ENCODE data around the gene LPIN1.

Gene LPIN1

GRCh38 chr2:11781602-11782001 lies 35.2 kb downstream of the LPIN1 start:
- Mint-ChIP-seq H3K4me1 (ENCODE audit: low read depth) (peaks cover 17% of the 10 kb centered on the region), H3K27me3 (no peaks in the 10 kb centered on the region), H3K36me3 (ENCODE audit: low read depth) (peaks cover 88% of the 10 kb centered on the region), H3K9me3 (no peaks in the 10 kb centered on the region), H3K27ac (no peak overlapping the region), H3K4me3 (no peak overlapping the region)
- intact Hi-C loops (cut with micrococcal nuclease): no loop called here

- H3K27ac Mint-ChIP-seq: no peak overlapping the region
- intact Hi-C loops (cut with micrococcal nuclease): no loop called here
- peaks cover 100% of the 10 kb centered on the region for H3K36me3 Mint-ChIP-seq (ENCODE audit: low read depth)
- H3K27me3 Mint-ChIP-seq: no peaks in the 10 kb centered on the region
- no peak overlapping the region for H3K4me3 Mint-ChIP-seq
- no peaks in the 10 kb centered on the region for H3K9me3 Mint-ChIP-seq
- peaks cover 1% of the 10 kb centered on the region for H3K4me1 Mint-ChIP-seq (ENCODE audit: low read depth)
These were observed 37.8 kb downstream of the LPIN1 start for GRCh38 chr2:11784280-11784679.

DNA sequence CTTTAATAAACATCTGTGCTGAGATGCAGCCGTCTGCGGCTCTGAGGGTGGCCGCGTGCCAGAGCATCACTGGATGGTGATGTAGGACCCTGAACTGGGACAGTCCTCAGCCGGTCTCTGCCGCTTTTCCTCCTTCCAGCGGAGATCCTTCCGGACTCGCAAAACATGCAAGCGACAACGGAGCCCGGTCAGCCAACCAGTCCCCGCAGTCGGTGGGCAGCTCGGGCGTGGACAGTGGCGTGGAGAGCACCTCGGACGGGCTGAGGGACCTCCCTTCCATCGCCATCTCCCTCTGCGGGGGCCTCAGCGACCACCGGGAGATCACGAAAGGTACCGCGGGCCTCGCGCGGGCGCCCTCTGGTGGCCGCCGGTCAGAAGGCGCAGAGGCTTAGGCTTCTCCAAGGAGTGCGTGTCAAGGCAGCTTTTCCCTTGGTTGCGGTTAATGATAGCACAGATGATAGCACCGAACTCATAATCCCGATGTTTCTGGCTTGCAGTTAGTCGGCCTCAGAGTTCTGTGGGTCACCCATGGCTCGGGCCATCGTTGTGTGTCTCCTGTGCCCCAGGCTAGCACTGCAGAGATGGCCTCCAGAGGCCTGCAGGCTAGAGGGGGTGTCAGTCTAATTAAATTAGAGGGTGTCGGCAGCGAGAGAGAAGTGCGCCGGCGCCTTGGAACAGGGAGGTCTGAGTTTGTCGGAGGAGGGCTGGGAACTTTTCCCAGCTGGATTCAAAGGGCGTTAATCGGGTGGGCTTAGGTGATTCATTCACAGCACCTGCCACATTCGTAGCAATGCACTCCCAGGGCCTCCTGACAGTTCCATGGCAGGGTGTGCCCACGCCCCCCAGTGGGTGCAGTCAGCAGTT lies 38.5 kb downstream of the LPIN1 start:
- Mint-ChIP-seq H3K36me3 (ENCODE audit: low read depth) (peaks cover 100% of the 10 kb centered on the region), H3K27me3 (no peaks in the 10 kb centered on the region), H3K4me3 (no peak overlapping the region), H3K27ac (no peak overlapping the region), H3K9me3 (no peaks in the 10 kb centered on the region), H3K4me1 (ENCODE audit: low read depth) (no peaks in the 10 kb centered on the region)
- intact Hi-C loops (cut with micrococcal nuclease): no loop called here

GRCh38 chr2:11785611-11785940 lies 39.1 kb downstream of the LPIN1 start:
- intact Hi-C loops (cut with micrococcal nuclease): no loop called here
- Mint-ChIP-seq H3K36me3 (ENCODE audit: low read depth) (peaks cover 100% of the 10 kb centered on the region), H3K4me3 (no peak overlapping the region), H3K27me3 (no peaks in the 10 kb centered on the region), H3K9me3 (no peaks in the 10 kb centered on the region), H3K4me1 (ENCODE audit: low read depth) (no peaks in the 10 kb centered on the region), H3K27ac (no peak overlapping the region)

DNA sequence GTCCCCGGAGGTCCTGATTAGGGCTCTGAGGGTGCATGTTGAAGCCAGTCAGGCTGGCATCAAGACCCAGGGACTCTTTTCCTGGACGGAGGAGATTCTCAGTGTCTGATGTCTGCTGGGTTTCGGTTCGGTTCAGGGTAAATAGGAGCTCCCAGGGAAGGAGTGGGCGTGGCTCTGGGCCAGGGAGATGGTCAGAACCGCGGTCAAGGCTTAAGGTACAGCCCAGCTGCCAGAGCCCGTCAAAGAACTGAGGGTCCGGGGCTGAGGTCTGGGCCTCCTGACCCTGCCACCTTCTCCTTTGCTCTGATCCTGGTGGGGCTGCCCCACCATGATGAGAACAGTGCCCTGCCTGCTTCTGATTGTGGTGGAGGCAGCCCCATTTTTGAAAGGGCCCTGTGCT lies 39.8 kb downstream of the LPIN1 start:
- H3K4me1 Mint-ChIP-seq (ENCODE audit: low read depth): no peaks in the 10 kb centered on the region
- peaks cover 100% of the 10 kb centered on the region for H3K36me3 Mint-ChIP-seq (ENCODE audit: low read depth)
- no peaks in the 10 kb centered on the region for H3K9me3 Mint-ChIP-seq

DNA sequence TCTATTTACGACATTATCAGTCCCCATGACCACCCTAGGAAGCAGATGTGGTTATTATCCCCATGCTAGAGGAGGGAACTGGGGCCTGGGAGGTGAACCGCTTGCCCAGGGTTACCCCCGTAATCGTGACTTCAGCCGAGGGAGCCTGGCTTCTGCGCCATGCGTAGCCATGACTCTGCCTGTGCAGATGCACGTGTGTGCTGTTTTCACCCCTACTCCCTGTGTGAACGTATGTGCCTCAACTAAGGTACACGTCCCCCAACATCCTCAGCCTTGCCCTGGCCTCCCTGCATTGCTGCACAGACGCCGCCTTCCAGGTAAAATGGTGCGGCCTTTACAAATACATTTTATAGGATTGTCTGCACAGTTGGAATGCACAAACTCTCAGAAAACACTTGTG lies 40.2 kb downstream of the LPIN1 start:
- H3K27ac Mint-ChIP-seq: no peak overlapping the region
- H3K4me1 Mint-ChIP-seq (ENCODE audit: low read depth): no peaks in the 10 kb centered on the region
- H3K27me3 Mint-ChIP-seq: no peaks in the 10 kb centered on the region
- H3K9me3 Mint-ChIP-seq: no peaks in the 10 kb centered on the region
- H3K4me3 Mint-ChIP-seq: no peak overlapping the region
- H3K36me3 Mint-ChIP-seq (ENCODE audit: low read depth): peaks cover 100% of the 10 kb centered on the region
- intact Hi-C loops (cut with micrococcal nuclease): no loop called here

More for the DNA sequence above, 39.8 kb downstream of the LPIN1 start:
- intact Hi-C loops (cut with micrococcal nuclease): no loop called here
- Mint-ChIP-seq H3K27ac (no peak overlapping the region), H3K4me3 (no peak overlapping the region), H3K27me3 (no peaks in the 10 kb centered on the region)

- Mint-ChIP-seq H3K4me1 (ENCODE audit: low read depth) (no peaks in the 10 kb centered on the region), H3K4me3 (no peak overlapping the region), H3K9me3 (no peaks in the 10 kb centered on the region), H3K27me3 (no peaks in the 10 kb centered on the region), H3K27ac (no peak overlapping the region), H3K36me3 (ENCODE audit: low read depth) (peaks cover 100% of the 10 kb centered on the region)
- intact Hi-C loops (cut with micrococcal nuclease): no loop called here
These were observed 41.6 kb downstream of the LPIN1 start for GRCh38 chr2:11787991-11788390.

GRCh38 chr2:11788461-11789124 lies 42.2 kb downstream of the LPIN1 start:
- H3K27ac Mint-ChIP-seq: no peak overlapping the region
- H3K9me3 Mint-ChIP-seq: no peaks in the 10 kb centered on the region
- intact Hi-C loops (cut with micrococcal nuclease): no loop called here
- H3K4me1 Mint-ChIP-seq (ENCODE audit: low read depth): no peaks in the 10 kb centered on the region
- H3K4me3 Mint-ChIP-seq: no peak overlapping the region
- H3K27me3 Mint-ChIP-seq: no peaks in the 10 kb centered on the region
- H3K36me3 Mint-ChIP-seq (ENCODE audit: low read depth): peaks cover 100% of the 10 kb centered on the region

DNA sequence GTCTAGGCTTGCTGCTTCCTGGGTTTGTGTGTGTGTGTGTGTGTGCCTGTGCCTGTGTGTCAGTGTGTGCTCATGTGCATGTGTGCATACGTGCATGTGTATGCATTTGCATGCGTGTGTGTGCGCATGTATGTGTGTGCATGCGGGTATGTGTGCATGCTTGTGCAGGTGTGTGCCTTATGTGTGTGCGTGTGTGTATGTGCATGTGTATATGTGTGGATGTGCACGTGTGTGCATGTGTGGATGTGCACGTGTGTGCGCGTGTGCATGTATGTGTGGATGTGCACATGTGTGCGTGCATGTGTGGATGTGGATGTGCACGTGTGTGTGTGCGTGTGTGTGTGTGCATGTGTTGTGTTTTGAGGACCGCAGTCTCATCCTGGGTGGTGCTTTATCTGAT lies 42.8 kb downstream of the LPIN1 start:
- H3K27me3 Mint-ChIP-seq: no peaks in the 10 kb centered on the region
- H3K9me3 Mint-ChIP-seq: no peaks in the 10 kb centered on the region
- H3K36me3 Mint-ChIP-seq (ENCODE audit: low read depth): peaks cover 98% of the 10 kb centered on the region
- intact Hi-C loops (cut with micrococcal nuclease): no loop called here
- no peak overlapping the region for H3K27ac Mint-ChIP-seq
- no peak overlapping the region for H3K4me3 Mint-ChIP-seq
- H3K4me1 Mint-ChIP-seq (ENCODE audit: low read depth): no peaks in the 10 kb centered on the region

GRCh38 chr2:11790228-11790627 lies 43.8 kb downstream of the LPIN1 start:
- Mint-ChIP-seq H3K36me3 (ENCODE audit: low read depth) (peaks cover 98% of the 10 kb centered on the region), H3K9me3 (no peaks in the 10 kb centered on the region), H3K4me3 (no peak overlapping the region), H3K27me3 (no peaks in the 10 kb centered on the region), H3K4me1 (ENCODE audit: low read depth) (no peaks in the 10 kb centered on the region), H3K27ac (no peak overlapping the region)
- intact Hi-C loops (cut with micrococcal nuclease): no loop called here

GRCh38 chr2:11795590-11795989 lies 49.2 kb downstream of the LPIN1 start:
- Mint-ChIP-seq H3K27ac (no peak overlapping the region), H3K36me3 (ENCODE audit: low read depth) (peaks cover 98% of the 10 kb centered on the region), H3K27me3 (no peaks in the 10 kb centered on the region), H3K9me3 (no peaks in the 10 kb centered on the region), H3K4me1 (ENCODE audit: low read depth) (no peaks in the 10 kb centered on the region), H3K4me3 (no peak overlapping the region)
- intact Hi-C loops (cut with micrococcal nuclease): no loop called here

DNA sequence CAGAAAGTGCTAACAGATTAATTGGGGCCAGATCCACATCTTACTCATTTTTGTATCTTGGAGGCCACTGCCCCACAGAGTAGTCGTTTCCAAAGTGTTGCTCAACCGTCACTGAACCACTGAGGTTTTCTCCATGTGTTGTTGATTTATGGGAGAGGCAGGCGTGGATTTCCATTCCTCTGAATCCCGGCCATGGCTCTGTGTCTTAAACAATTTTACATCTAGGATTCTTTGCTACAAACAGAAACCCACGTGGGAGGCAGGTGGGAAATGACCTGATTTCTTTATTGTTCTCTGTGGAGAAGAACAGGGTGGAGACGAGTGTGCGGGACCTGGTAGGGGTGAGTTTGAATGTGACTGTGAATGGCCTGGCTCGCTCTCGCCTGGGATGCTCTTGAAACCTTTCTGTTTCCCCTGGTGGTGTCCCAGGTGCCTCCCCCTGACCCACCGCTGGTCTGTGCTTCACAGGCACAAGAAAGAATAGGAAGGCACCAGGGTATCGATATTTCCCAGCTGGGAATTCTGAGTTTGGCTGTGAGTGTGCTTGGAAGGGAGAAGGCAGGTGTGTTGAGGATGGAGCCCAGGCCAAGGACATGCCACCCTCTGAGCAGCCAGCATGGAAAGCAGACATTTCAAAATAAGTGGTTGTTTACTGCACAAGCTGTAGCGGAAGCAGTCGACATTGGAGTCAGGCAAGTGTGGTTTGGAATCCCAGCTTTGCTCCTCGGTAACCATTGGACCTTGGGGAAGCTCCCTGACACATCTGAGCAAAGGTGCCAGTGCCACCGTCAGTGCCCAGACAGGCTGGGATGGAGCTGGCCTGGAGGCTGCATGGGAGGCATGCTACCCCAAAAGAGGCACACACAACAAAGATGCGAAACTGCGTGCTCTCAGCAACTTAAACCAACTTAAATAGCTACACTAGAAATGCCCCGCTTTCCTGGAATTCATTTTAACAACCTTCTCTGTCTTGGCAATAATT lies 50.0 kb downstream of the LPIN1 start:
- intact Hi-C loops (cut with micrococcal nuclease): no loop called here
- Mint-ChIP-seq H3K4me1 (ENCODE audit: low read depth) (no peaks in the 10 kb centered on the region), H3K36me3 (ENCODE audit: low read depth) (peaks cover 98% of the 10 kb centered on the region), H3K4me3 (no peak overlapping the region), H3K9me3 (no peaks in the 10 kb centered on the region), H3K27ac (no peak overlapping the region), H3K27me3 (no peaks in the 10 kb centered on the region)

DNA sequence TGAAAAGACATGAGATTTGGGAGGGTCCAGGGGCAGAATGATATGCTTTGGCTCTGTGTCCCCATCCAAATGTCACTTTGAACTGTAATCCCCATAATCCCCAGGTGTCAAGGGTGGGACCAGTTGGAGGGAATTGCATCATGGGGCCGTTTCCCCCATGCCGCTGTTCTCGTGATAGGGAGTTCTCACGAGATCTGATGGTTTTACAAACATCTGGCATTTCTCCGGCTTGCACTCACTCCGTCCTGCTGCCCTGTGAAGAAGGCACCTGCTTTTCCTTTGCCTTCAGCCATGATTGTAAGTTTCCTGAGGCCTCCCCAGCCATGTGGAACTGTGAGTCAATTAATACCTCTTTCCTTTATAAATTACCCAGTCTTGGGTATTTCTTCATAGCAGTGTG lies 51.4 kb downstream of the LPIN1 start:
- no peak overlapping the region for H3K4me3 Mint-ChIP-seq
- H3K27ac Mint-ChIP-seq: no peak overlapping the region
- H3K36me3 Mint-ChIP-seq (ENCODE audit: low read depth): peaks cover 98% of the 10 kb centered on the region
- H3K27me3 Mint-ChIP-seq: no peaks in the 10 kb centered on the region
- H3K4me1 Mint-ChIP-seq (ENCODE audit: low read depth): no peaks in the 10 kb centered on the region
- no peaks in the 10 kb centered on the region for H3K9me3 Mint-ChIP-seq
- intact Hi-C loops (cut with micrococcal nuclease): no loop called here

All from dendritic cell treated with granulocyte-macrophage colony-stimulating factor and Interleukin-4, amounts not matched to agents 40 ng/mL and 50 ng/mL, for 4 days (primary cell).